Left lung (tissue), 10 donors: Measurements from ENCODE around the gene CATSPERE. TPM values are rescaled to one million over a fixed set of nuclear protein-coding genes. Genes with fewer than 3 reads are reported as not detected.
A peak's percentile ranks its signal among the peaks of the same experiment; 100 is the strongest.
"Not testable (repeated sequence)": the region's sequence is repeated elsewhere in the genome, so short reads cannot be mapped to it uniquely, and the experiment has no call there.

Experiments
- ATAC-seq: fragments of 200-7000 bp; cut with Tn5 transposase; one replicate; pipeline ENCODE4 v1.9.1; 2020; ENCODE audit warnings: moderate library complexity
- DNase-seq, 4 donors: peaks; one replicate each; pipeline ENCODE4 v3.0.0-alpha.2; 2013 to 2020
- H3K27ac ChIP-seq, 2 donors: fragments of 200-600 bp; sonication (generic) in 1 of 2; one replicate each; pipeline versions ENCODE4 v1.5.0 to v1.8.0; 2020 to 2021
- H3K27me3 ChIP-seq, 2 donors: fragments of 200-600 bp; sonication (generic) in 1 of 2; one replicate each; pipeline versions ENCODE4 v1.5.0 to v1.8.0; 2020 to 2021
- H3K36me3 ChIP-seq, 2 donors: fragments of 200-600 bp; sonication (generic) in 1 of 2; one replicate each; pipeline versions ENCODE4 v1.5.0 to v1.8.0; 2020 to 2021
- H3K4me1 ChIP-seq, 2 donors: fragments of 200-600 bp; one replicate each; pipeline ENCODE4 v1.8.0; 2021
- H3K4me3 ChIP-seq, 2 donors: fragments of 200-600 bp; sonication (generic) in 1 of 2; one replicate each; pipeline versions ENCODE4 v1.5.0 to v1.8.0; 2020 to 2021; ENCODE audit warnings: mild to moderate bottlenecking in 1 of 2
- H3K9me3 ChIP-seq, 2 donors: fragments of 200-600 bp; sonication (generic) in 1 of 2; one replicate each; pipeline versions ENCODE4 v1.5.0 to v1.8.0; 2020 to 2021
- CTCF ChIP-seq, 2 donors: fragments of 200-600 bp; sonication (generic) in 1 of 2; IDR thresholded peaks; one replicate each; pipeline versions ENCODE4 v1.5.0 to v1.8.0; 2021; ENCODE audit warnings: antibody characterized with exemption in 2 of 2
- intact Hi-C, 2 donors: fragments of 100-400 bp; cut with DNase I; formaldehyde crosslinking; loops; one replicate each; pipeline versions ENCODE4 v1.11.2 to v1.14.2; 2022
- polyA plus RNA-seq, 6 donors: library from polyadenylated mRNA; unstranded; fragments of 120-200 nt; gene quantifications; one replicate each; pipeline ENCODE4 v1.2.1, GENCODE V29; 2013; ENCODE audit not compliant: insufficient read length in 6 of 6
- total RNA-seq, 2 donors: library from RNA; stranded (reverse); fragmentation: NEBNext Ultra II Directional; extraction: Animal tissue kit (Norgen Biotek cat#: 25700); gene quantifications; one replicate each; pipeline ENCODE4 v1.2.1, GENCODE V29; 2021
- donor health status: DM: no; HTN: yes; CAD: no.
- donor health status: DM: no; HTN: no; CAD: no.

Gene CATSPERE
- total and polyA plus RNA-seq, 8 donors = 0.84 to 2.1 (median 1.6) TPM

DNA sequence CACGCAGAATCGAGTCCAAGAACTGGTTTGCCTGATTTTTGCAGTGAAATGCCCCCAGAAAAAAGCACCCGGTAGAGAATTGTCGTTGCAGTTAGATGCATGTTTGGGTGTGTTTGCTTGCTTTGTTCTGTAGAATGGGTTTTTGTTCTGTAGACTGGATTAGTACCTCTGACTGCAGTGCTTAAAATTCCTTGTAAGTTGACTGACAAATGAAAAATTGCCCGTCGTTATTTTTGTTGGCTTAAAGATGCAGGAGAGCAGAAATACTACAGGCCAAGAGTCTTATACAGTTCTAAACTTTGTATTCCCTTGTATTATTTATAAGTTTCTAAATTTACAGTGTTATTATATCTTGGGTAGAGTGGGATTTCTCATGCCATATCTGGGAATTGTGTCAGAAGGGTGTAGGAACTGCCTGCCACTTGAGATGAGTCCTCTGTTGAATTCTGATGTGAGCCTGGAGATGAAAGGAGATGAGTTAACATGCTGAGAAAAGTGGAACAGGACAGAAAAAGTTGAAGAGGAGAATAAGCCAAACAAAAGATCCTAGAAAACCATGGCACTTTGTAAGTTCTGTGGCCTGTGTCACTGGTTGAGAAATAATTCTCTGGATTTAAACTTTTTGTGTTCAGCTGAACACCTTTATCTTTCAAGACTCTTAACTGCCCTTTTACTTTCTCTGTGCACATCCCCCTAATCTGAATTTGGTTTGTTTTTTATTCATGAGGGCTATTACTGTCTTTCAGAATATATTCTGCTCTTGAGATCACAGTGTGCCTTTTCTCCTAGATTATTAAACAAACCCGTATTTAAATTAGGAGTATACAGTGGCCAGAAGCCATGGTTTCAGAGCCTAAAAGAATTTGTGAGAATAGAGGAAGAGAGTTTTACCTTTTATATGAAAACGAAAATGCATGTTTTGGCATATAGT, 193.3 kb downstream of the CATSPERE start:
- Histone ChIP-seq H3K4me3 (peak overlapping the region; percentile 85 to 94), H3K4me1 (peaks cover 31 to 61% of the 10 kb centered on the region in 2 donors), H3K36me3 (peaks cover 0 to 5% of the 10 kb centered on the region in 2 donors), H3K27ac (peak overlapping the region; percentile 97 to 98), H3K27me3 (no peaks in the 10 kb centered on the region), H3K9me3 (no peaks in the 10 kb centered on the region)
- TF ChIP-seq CTCF (IDR thresholded peaks at IDR 0.05) = no peak
- intact Hi-C loops = no loop called here
- DNase-seq (no peak), ATAC-seq (no peak)

DNA sequence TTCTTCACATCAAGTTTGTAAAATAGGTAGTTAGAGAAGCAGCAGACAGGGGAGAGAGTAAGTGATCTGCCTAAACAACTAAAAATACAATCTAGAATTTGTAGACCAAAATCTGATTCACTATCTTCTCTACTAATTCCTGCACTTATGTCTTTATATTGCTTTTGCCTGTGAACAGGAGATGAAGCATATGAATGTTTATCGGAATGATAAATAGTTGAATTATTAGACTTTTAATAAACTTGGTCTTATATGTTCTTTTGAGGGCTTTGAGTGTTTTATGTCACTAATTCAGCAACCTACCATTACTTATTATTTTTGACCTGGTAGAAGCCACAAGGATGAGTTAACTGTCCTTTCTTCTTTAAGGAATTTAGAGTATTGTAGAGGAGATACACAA, 194.1 kb downstream of the CATSPERE start:
- peak overlapping the region; percentile 97 to 98 for H3K27ac ChIP-seq
- no peak for ATAC-seq
- DNase-seq = no peak
- no peaks in the 10 kb centered on the region for H3K9me3 ChIP-seq
- no peaks in the 10 kb centered on the region for H3K27me3 ChIP-seq
- TF ChIP-seq CTCF (IDR thresholded peaks at IDR 0.05) = no peak
- peaks cover 0 to 13% of the 10 kb centered on the region in 2 donors for H3K36me3 ChIP-seq
- peak overlapping the region; percentile 16 to 85 for H3K4me3 ChIP-seq
- H3K4me1 ChIP-seq = peaks cover 31 to 63% of the 10 kb centered on the region in 2 donors
- intact Hi-C loops = no loop called here

DNA sequence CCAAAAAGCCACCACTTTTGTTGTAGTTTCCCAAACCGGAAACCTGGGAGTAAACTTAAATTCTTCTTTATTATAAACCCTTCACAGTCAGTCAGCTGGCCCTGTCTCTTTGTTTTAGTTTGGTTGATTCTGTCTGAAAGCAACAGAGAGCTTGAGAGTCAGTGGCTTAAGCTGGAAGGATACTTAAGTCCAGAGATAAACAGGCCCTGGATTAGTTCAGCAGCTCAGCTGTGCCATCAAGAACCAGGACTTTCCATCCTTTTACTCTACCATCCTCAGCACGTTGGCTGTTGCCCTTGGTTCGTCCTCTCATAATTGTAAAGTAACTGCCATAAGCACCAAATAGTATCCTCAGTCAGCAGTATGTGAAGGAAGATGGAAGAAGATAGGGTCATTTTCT, 196.3 kb downstream of the CATSPERE start:
- peaks cover 0 to 13% of the 10 kb centered on the region in 2 donors for H3K36me3 ChIP-seq
- no peaks in the 10 kb centered on the region for H3K27me3 ChIP-seq
- DNase-seq (no peak), ATAC-seq (no peak)
- TF ChIP-seq CTCF (IDR thresholded peaks at IDR 0.05) = no peak
- H3K4me1 ChIP-seq = peaks cover 26 to 56% of the 10 kb centered on the region in 2 donors
- intact Hi-C loops = no loop called here
- no peak overlapping the region for H3K4me3 ChIP-seq
- peak overlapping the region; percentile 48 to 51 for H3K27ac ChIP-seq
- no peaks in the 10 kb centered on the region for H3K9me3 ChIP-seq

DNA sequence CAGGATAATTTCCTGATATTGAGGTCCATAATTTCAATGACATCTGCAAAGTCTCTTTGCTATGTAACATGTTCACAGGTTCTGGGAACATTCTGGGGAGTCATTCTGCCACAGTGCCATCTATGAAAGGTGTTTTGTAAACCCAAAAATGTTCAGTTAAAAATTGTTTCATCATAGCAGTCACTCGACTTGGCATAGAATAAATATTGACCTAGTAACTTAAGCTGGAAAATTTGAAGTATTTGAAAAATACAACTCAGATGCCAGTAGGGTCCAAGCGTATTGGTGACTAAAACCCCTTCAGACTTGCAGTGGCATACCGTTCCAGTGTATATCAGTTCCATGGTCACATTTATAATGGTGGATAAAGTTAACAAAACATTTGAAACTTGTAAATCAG, 198.6 kb downstream of the CATSPERE start:
- TF ChIP-seq CTCF (IDR thresholded peaks at IDR 0.05) = no peak

GRCh38 chr1:244660595-244660994, 199.5 kb downstream of the CATSPERE start:
- intact Hi-C loops = no loop called here
- DNase-seq = no peak
- H3K4me1 ChIP-seq = peaks cover 20 to 55% of the 10 kb centered on the region in 2 donors
- no peaks in the 10 kb centered on the region for H3K27me3 ChIP-seq
- H3K4me3 ChIP-seq = no peak overlapping the region
- TF ChIP-seq CTCF (IDR thresholded peaks at IDR 0.05) = no peak
- no peaks in the 10 kb centered on the region for H3K9me3 ChIP-seq
- peaks cover 0 to 13% of the 10 kb centered on the region in 2 donors for H3K36me3 ChIP-seq
- ATAC-seq = no peak
- H3K27ac ChIP-seq = peak overlapping the region; percentile 50 to 74

More for the DNA sequence above, 198.6 kb downstream of the CATSPERE start:
- no peak overlapping the region for H3K4me3 ChIP-seq
- no peaks in the 10 kb centered on the region for H3K9me3 ChIP-seq
- DNase-seq = peak in 1 of 4 donors; percentile 46
- ATAC-seq = peak; percentile 76
- H3K4me1 ChIP-seq = peaks cover 27 to 55% of the 10 kb centered on the region in 2 donors
- intact Hi-C loops = no loop called here
- H3K27ac ChIP-seq = peak overlapping the region; percentile 50 to 74
- no peaks in the 10 kb centered on the region for H3K27me3 ChIP-seq
- H3K36me3 ChIP-seq = peaks cover 0 to 13% of the 10 kb centered on the region in 2 donors

- H3K27me3 ChIP-seq, H3K9me3 ChIP-seq, H3K4me3 ChIP-seq, ATAC-seq, DNase-seq, intact Hi-C loops: not testable (repeated sequence)
- Histone ChIP-seq H3K4me1 (peaks cover 9 to 55% of the 10 kb centered on the region in 2 donors), H3K36me3 (peaks cover 0 to 13% of the 10 kb centered on the region in 2 donors), H3K27ac (peak overlapping the region; percentile 53 to 65)
Observed at GRCh38 chr1:244661569-244662312, 200.7 kb downstream of the CATSPERE start.
